HG02759 (cell line): ENCODE measurements around the gene NUP85.
A peak's percentile ranks its signal among the peaks of the same experiment; 100 is the strongest.
"Not testable (repeated sequence)": the region's sequence is repeated elsewhere in the genome, so short reads cannot be mapped to it uniquely, and the experiment has no call there.

Source experiments
- ATAC-seq: cut with Tn5 transposase; IDR thresholded peaks from one replicate; pipeline ENCODE4 v1.9.1; 2021; ENCODE audit warnings: mild to moderate bottlenecking, moderate library complexity; ENCODE audit not compliant: unreplicated experiment

NUP85 gene

DNA sequence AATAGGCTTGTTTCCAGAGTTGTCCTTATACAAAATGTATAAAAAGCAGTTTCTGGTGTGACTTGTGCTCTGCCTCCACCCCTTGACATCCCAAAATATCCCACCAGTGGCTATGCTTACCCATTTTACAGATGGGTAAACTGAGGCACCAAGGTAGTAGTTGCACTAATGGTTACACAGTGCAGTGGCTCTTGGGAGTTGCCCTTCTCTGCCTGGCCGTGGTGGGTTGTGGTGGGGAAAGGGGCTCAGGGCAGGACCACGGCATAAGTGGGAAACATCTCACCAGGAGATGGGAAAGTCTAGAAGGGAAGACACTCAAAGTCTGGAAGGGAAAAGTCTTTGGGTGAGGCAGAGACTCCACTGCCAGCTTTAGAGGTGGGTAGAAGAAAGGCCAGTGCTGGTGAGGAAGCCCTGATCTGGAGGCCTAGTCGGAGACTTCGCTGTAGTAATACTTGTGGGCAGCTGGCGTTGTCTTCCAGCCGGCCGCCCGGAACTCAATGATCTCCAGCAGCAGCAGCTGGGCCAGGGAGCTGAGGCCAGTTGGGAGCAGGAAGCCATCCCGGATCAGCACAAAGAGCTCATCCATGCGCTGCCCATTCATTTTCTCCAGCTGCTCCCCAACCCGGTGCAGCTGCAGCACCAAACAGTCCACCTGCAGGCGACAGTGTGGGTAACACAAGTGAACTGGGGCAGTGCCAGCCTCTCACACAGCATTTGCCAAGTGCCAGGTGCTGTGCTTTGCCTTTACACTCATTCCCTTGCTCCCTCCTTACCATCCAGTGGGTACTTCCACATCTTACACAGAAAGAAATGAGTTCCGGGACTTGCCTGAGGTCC is 61.1 kb downstream of the NUP85 start:
- no peak for ATAC-seq

DNA sequence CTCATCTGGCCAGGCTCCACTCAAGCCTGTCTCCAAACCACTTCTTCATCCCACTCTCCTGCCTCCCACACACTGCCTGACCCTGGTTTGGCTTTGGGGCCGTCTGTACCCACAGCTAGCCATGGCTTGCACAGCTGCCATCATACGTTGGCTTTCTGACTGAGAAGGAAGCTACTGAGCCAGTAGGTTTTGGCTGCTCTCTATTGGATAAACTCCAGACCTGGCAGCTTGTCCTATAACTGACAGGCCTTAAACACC is 61.6 kb downstream of the NUP85 start:
- ATAC-seq: no peak

DNA sequence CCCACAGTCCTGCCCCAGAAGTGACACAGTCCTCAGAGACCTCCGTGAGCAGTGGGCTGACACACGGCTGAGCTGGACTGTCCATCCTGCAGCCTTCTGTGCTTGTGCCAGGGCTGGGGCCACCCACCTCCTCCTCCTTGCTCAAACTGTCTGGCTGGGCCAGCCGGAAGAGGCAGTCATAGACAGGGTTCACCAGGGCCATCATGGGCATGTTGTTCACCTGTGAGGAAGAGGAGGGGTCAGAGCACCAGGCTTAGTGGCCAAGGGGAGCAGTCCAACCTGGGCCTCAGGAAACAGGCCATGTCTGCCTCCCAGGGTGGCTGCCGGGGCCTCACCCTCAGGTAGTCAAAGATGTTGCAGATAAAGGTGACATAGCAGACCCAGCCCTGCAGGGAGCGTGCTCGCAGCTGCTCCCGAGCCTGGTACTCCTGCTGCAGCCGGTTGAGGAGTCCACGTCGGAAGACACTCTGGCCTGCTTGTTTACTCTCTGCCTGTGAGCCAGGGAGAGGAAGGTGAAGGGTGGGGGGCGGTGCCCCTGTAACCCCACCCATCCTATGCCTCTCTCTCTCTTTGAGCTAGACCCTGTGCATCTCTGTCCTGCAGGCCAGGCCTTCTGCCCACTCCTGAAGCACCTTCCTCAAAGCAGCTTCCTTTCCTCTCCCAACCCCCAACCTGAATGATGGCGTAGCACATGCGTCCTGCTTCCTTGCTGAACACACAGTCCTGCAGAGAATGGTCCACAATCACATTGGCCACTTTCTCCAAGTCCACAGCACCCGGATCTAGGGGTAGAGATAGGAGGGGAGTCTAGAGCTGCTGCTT is 62.1 kb downstream of the NUP85 start:
- ATAC-seq: no peak

DNA sequence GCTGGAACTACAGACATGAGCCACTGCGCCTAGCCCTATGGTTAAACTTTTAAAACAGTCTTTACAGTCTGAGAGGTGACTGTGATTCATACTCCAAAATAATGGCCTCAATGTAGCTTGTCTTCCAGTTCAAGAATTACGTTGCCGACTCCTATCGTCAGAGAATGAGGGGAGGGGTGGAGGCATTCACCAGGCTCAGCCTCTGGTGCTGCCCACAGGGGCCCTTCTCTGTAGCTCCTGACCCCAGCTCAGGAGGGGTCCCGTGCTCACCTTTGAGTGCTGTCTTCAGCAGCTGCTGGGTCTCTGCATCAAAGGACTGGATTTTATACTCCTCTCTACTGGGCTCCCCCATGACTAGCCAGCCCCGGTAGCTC is 64.4 kb downstream of the NUP85 start:
- ATAC-seq: no peak

DNA sequence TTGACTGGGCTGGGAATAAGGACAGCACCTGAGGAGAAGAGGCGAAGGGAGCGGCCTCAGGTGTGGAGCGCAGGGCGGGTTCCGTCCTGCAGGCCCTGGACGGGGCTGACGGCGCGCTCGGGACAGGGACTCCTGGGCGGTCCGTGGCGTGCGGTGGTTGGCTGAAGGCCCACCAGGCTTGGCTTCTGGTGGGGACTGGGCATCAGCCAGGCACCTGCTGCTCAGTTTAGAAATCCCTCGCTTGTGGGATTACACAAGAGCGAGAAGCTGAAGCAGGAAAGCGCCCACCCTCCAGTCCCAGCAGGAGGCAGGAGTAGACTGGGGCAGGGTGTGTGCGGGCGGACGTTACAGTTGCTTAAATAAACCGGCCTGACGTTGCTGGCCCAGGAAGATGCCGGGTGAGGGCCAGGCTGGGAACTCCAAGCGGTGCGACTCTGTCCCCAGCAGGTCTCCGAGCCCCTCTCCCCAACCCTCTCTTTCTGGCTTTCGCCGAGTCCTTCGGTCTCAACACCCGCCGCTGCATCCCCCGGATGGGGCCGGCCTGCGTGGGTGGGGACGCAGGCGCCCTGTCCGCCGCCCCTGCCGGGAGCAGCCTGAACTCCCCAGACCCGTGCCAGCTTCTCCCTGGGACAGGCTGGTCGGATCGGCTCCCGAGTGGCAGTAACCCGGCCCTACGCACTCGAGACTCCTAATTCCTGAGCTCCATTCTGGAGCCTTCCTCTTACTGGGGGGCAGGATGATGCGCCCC is 64.9 kb downstream of the NUP85 start:
- ATAC-seq: peak; percentile 51

DNA sequence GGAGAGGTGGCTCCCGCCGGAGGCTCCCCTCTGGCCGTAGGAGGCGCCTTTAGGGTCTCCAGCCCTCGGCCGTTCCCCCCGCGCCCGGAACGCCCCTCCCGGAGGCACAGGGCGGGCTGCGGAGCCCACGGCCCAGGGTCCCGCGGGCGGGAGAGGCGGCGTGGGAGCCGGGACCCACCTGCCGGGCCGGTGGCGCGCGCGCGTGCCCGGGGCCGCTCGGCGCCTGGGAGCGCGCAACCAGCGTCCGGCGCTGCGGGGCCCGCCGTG is 65.4 kb downstream of the NUP85 start, which contains the start of gene MIF4GD:
Gene MIF4GD (minus strand): TSS at position 266 of the 267 bp plus-strand sequence. CDS start 1,036 bp downstream, outside the sequence.
- ATAC-seq: no peak

DNA sequence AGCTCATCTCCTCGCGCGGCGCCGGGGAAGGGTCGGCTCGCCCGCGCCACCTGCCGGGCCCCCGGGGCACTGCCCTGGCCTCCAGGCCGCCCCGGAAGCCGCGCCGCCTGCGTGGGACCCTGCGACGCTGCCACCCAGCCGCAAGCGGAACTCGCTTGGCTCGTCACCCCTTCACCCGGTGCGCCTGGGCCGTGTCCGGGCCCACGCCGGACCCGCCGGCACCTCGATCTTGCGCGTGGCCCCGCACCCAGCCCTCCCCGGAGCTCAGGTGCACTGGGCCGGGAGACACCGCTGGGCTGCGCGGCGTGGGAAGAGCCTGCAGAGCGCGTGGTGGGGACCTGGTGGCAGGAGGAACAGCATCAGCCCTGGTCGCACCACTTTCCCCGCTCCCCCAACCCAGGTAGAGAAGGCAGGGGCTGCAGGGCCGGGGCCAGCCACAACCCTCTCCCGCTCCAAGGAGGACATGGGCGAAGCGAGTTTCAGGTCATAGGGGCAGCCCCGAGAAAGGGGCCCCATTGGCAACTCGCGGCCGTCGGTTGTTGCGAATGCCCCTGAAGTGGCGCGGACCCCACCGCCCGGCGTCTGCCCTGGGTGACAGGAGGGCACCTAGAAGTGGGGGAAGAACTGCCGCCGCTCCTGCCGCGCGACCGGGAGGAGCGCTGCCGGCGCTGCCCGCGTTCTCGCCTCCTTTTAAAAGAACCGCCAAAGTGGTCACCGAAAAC is 65.9 kb downstream of the NUP85 start:
- peak; percentile 78 for ATAC-seq

DNA sequence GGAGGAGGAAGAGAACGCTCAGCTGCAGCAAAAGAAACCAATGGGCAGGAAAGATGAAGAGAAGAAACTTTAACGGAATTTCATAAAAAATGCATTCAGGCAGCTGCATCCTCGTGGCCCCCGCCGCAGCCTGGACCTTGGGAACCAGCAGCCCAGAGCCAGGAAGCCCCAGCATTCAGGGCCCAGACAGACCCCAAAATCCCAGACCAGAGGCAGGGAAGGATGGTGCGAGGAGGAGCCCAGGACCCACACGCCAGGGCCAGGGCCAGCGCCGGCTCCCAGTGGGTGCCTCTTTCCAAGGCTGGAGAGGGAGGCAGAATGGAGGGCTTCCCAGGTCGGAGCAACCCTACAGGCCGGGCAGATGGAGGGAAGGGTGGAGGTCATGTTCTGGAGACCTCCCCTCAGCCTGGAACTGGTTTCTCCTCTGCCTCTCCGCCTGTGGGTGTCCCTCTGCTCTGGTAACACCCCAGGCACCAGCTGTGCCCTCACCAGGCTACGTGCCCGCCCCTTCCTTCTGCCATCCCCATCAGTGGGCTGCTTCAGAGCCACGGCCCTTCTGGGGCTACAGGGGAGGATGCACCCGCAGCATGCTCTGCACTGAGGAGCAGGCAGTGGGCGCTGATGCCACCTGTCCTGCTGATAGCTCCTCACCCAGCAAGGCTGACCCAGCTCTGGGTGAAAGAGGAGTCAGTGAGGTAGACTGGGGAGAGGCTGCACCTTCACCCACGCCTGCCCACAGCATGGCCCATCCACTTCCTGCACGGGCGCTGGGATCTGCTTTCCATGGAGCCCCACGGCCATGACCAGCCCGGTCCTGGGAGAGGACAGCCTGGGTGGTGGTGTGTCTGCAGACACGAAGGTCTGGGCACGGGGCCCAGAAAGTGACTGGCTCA is 66.7 kb downstream of the NUP85 start:
- ATAC-seq: no peak

DNA sequence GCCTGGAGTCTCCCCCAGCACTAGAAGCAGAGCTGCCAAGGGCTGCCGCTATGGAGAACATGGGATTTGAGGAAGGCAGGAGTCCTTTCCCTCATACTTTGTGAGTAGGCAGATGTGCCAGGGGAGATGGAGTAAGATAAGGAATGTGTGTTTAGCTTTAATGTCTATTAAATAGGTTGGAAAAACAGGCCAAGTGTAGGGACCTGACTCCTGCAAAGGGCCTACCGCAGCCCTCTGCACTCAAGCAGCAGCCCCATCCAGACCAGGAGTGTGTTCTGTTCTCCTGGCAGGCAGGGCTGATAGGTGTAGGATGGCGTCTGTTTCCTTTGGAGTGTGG is 67.3 kb downstream of the NUP85 start:
- no peak for ATAC-seq

DNA sequence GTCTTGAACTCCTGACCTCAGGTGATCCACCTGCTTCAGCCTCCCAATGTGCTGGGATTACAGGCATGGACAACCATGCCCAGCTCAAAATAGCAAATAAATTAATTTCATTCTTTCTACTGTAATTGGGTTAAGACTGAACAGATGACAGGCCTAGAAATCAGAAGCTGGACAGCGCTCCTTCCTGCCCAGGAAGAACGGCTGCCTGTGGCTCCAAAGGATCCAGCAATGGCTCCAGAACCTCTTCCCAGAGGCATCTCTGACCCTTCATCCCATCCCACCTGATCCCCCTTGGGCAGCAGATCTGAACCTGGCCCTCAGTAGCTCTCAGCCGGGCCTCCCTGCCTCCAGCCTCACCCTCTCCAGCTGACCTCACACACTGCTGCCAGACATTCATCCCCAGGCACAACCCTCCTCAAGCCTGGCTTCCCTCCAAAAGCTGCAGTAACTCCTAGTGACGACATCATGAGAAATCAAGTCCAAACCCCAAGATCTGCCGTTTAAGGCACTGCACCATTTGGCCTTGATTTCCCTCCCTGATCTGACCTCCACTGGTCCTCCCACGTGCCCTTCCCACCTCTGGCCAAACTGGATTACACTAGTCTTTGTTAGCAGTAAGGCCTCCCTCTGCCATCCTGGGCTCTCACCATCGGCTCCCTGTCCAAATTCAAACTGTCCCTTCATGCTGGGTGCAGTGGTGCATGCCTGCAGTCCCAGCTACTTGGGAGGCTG is 68.7 kb downstream of the NUP85 start:
- no peak for ATAC-seq

DNA sequence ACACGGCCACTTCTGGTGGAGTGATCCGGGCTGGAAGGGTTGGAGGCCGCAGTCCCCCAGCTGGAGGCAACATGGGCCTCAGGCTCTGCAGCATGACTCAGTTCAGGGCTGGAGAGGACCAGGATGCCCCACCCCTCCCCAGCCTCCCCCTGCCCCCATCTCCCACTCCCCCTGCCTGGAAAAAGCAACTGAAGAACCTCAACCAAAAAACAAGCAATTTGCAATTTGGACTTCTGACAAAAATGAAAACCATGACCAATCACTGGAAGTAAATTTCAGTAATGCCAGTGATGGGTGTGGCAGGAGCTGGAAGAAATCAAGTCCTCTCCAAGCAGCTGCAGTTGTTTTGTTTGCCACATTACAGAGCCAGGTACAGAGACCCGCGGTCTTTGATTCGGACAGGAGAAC is 72.2 kb downstream of the NUP85 start:
- ATAC-seq: no peak

DNA sequence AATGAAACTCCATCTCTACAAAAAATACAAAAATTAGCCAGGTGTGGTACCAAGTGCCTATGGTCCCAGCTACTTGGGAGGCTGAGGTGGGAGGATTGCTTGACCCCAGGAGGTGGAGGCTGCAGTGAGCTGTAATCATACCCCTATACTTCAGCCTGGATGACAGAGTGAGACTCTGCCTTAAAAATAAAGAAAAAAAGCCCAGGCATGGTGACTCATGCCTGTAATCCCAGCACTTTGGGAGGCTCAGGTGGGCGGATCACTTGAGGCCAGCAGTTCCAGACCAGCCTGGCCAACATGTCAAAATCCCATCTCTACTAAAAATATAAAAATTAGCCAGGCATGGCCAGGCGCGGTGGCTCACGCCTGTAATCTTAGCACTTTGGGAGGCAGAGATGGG is 74.7 kb downstream of the NUP85 start:
- not testable (repeated sequence) for ATAC-seq

DNA sequence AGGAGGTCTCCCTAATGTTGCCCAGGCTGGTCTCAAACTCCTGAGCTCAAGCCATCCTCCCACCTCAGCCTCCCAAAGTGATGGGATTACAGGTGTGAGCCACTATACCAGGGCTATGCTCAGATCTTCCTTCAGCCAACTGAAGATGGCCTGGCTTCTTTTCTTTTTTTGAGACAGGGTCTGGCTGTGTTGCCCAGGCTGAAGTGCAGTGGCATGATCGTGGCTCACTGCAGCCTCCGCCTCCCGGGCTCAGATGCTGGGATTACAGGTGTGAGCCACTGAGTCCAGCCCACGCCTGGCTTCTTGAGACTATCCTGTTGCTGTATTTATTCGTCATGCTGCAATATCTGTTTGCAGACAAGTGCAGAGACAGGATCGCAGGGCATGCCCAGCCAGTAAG is 79.6 kb downstream of the NUP85 start:
- no peak for ATAC-seq
